HG02763 (cell line): ENCODE data around the gene NISCH.

Source experiments
- ATAC-seq: cut with Tn5 transposase; IDR thresholded peaks from one replicate; pipeline ENCODE4 v1.9.1; 2021; ENCODE audit warnings: mild to moderate bottlenecking, moderate library complexity; ENCODE audit not compliant: unreplicated experiment

Gene NISCH

DNA sequence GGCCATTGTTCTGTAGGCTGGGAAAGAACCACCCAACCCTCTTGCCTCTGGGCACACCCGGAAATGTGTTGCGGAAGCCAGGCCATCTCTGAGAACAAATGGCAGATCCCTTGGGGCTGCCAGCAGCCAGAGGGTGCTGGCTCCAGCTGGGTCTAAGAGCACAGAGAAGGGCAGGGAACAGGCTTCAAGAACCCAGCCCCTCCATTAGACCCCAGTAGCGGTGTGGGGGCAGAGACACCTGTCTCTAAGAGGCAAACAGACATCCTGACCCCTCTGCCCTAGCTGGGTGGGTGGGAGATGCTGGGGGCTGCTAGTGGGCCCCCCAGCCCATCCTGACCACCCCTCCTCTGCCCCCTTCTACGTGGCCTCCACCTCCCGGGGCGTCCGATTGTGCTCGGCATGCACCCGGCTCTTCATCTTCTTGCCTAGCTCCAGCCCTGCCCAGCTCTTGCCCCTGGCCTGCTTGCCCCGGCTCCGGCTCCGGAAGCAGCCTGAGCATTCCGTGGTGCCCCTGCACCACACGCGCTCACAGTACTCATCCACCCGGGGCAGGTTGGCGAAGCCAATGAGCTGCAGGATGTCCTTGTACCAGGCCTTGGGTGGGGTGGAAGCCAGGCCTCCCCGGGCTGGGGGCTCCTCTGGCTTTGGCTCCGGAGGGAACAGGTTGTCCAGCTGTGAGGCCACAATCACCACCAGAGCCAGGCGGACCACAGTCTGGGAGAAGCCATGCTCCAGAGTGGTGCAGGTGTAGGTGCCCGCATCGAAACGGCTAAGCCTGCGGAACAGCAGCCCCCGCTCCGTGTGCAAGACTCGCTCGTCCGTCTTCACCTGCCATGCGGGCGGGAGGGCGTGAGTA, 19.9 kb upstream of the NISCH start:
- ATAC-seq: no peak

DNA sequence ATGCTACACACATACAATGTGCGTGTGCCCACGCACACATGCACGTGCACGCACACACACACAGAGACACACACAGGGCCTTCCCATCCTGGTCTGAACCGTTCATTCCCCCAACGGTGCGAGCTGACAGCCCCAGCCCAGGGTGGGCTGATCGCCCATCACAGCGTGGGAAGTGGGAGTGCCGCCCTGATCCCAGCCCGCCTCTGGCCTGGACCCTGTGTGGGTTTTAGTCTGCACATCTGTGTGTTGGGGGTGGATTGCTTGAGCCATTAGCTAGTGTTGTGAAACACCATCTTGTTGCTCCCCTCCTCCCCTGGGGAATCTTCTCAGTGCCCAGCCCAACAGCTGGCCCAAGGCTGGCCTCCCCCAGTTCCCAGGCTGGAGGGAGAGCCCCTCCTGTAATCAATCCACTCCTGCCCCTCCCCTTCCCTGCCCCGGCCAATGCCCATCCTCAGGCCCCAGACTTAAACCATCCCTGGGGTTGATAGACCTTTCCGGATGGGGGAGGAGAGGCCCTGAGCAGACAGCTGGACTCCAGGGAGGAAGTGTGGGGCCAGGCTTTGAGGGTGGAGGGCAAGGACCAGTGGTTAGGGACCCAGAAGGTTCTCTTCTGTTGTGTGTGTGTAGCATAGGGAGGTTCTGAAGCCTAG, 18.8 kb upstream of the NISCH start:
- ATAC-seq: no peak

DNA sequence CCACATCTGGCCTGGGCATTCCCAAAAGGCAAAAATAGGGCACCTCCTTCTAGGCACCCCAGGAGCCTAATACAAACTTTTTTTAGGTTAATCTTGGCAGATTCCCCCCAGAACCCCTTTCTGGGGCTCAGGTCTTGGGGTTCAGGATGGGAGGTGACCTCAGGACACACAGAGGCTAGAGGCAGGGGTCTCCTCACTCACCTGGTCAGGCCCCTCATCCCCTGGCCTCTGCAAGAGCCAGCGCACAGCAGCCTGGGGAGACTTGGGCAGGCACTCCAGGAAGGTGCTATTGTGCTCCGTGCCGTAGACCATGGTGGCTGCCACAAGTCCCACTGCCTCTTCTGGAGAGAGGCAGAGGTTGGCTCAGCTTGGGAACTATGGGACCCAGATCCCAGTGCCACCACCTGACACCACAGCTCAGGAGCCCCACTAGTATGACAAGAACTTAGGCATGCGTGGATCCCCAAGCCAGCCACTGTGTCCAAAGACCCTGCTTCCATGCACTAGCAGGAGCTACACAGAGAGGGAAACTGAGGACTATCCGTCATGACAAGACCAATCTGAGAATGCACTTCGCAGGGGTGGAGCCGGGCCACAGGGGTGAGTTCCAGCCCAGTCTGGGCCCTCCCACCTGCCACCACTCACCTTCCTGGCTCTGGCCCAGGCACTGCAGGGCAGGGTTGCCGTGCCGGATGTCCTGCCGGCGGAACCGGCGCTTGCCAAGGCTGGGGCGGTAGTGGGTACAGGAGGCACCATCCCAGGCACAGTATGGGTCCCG, 17.9 kb upstream of the NISCH start:
- ATAC-seq: no peak

DNA sequence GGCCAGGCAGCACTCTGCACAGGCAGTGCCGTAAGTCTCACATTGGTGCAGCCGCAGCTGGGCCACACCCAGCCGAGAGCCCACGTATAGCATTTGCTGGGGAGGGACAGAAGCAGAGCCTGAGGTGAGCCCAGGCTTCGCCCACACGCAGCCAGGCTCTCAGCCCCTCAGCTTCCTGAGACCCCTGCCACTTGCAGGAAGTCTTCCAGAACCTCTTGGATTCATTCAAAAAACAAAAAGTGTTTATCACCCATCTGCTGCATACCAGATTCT, 17.4 kb upstream of the NISCH start:
- no peak for ATAC-seq

DNA sequence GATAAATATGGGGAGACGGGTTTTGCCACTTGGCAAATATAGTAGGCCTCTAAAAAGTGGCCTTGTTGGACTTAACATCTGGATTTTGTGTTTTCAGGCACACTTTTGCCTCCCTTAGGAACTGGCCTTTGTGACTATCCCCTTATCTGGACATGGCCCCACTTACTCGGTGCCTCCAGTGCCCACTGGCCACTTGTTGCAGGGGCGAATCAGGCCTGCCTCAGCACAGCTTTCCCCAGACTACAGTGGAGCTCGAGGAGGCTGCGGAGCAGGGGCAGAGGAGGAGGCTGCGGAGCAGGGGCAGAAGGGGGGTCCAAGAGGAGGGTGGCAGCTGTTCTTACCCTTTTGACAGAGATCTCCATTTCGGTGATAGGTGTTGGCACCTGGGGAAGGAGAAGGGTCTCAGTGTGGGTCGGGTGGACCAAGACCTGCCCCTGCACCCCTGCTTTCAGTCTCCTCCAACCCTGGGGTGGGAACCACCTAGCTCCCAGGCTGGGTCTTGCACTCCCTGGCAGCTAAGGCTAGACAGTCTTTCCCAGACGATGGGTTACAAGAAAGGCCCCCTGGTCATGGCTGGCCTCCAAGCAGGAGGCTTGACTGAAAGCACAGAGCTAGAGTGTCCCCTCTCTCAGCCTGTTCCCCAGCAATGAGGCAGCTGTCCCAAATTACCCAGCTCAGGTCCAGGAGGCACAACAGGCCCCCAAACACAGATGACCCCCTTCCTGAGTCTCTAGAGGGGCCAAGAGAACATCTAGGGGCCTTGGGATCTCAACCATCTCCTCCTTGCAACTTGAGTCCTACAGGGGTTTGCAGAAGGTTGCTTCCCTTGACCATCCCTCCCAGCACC, 16.6 kb upstream of the NISCH start:
- no peak for ATAC-seq

DNA sequence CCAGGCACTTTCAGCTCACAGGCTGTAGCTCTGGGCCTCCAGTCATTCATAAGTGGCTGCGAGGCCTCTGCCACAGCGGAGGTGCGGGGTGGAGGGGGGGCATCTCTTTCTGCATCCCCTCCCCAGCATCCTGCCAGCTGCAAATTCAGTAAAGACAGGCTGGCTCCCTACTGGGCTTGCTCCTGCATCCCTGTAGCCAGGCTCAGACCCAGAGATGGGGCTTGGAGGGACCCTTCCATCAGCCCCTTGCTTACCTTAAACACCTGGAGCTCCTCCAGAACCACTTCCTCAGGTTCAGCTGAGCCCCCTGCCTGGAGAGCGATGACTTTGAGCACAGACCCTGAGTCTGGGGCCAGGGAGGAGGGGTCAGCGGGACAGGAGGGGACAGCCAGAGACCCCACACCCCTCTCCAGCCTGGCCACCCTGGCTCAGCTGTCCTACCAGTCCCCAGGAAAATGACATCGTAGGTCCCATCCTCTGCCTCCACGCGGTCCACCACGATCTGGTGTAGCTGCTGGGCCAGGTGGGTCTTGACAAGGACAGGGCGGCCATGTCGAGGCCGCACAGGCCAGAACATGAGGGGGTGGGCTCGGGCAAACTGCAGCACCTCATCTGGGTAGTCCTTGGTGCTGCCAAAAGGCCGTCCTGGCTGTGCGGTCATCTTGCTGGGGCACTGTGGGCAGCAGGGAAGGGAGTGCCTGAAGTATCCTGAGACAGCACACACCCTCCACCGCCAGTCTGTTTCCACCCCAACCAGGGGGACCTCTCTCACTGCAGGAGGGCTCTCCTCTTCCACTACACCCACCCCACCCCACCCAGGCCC, 15.8 kb upstream of the NISCH start:
- no peak for ATAC-seq

DNA sequence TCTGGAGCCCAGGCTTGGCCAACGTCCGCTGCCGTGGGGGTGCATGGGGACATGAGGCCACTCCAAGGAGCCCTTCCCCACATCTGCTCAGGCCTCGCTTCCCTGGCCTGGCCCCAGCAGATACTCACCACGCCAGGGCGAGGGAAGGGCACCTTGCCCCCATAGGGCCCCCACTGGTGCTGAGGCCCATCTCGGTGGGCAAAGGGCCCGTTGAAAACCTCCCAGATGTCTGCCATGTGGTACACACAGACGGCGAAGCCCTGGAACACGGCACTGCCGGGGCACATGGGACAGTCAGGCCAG, 15.2 kb upstream of the NISCH start:
- no peak for ATAC-seq

DNA sequence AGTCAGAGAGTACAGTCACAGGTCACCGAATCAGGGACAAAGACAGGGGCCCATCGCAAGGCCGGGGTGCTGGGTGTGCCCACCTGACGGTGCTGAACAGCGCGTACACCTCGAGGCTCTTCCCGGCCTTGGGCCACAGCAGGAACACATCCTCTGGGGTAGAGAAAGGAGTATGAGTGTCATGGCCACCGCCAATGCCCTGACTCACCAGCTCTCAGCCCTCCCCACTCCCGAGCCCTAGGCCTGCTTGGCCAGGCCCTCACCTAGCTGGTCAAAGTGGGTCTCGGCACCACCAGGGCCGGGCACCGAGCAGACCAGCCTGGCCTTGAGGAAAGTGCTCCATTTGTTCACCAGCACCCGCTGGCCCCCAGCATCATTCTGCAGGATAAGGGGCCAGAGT, 14.7 kb upstream of the NISCH start:
- no peak for ATAC-seq

DNA sequence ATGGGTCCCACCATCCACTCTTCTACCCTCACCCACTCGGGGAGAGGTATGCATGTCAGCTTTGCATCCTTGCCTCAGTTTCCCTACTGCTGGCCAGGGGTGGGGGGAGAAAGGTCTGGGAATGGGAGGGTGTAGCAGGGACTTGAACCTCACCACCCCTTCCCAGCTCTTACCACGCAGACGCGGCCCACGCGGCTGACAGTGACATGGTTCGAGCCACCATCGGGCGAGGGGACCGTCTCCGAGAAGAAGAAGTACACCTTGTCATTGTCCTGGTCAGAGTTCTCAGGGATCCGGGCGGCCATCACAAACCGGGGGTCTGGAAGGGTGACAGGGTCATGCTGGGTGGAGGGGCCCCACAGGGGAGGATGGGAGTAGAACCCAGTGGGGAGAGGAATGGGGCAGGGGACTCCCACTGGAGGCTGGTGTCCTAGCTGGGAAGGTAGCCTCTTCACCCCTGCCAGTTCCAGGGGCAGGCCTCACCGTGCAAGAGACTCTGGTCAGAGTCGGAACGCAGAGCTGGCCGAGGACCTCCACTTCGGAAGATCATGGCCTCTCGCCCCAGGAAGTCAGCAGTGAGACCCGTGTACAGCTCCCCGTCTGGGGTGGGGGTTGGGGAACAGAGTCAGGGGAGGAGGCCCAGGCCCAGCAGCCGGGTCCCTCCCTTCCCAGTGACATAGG, 14.2 kb upstream of the NISCH start:
- no peak for ATAC-seq

DNA sequence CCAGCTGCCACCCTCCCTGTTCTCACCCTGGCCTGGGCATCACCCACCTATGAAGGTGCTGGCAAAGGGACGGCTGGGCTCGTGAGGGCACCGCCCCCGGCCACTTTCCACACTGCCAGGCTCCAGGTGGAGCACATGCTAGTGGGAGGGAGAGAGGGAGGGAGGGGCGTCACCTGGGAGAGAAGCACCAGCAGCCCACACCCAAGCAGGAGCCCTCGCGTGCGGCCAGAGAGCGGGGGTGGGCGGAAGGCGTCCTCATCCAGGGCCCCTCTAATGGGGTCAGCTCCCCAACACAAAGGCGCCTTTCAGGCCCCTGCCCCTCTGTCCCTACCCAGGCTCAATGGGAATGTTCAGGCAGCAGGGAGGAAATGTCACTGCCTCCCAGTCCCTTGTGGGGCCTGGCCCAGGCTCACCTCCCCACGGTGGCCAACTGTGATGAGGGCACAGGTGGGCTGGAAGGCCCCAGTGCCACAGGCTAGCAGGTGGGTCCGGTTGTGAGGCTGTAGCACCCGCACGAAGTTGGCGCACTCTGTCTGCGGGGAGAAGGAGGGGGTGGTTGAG, 13.6 kb upstream of the NISCH start:
- ATAC-seq: no peak

DNA sequence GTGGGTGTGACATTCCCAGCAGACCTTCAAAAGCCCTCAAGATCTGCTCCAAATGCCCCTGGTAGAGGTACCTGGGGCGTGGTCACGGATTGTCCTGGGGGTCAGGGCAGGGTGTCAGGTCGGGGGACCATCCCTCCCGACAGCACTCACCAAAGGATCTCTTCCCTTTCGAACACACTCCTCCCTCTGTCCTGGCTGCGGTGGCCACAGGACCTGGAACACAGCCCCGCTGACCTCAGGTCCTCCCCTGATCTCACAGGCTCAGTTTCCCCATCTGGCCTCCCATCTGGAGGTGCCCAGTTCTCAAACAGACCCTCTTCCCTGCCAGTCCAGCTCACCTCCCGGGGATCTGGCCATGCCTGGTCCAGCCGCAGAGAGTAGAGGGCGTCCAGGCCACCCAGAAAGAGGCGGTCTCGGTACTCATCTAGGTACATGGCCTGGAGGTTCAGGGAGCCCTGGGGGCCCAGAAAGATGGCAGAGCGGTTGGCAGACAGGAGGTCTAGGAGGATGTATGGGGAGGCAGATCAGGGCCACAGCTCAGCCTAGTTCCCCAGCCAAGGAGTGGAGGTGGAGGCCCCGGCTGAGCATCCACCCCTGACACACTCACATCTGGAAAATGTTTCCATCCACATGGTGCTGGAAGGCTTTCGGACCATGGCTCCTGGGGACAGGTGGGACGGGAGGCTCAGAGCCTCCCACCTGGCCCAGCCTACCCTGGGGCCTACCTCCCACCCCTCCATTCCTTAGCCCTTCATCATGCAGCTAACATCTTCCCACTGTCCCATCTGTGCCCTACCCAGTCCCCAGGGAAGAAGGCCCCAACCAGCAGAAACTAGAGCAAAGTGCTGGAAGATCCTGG, 12.8 kb upstream of the NISCH start:
- ATAC-seq: no peak

DNA sequence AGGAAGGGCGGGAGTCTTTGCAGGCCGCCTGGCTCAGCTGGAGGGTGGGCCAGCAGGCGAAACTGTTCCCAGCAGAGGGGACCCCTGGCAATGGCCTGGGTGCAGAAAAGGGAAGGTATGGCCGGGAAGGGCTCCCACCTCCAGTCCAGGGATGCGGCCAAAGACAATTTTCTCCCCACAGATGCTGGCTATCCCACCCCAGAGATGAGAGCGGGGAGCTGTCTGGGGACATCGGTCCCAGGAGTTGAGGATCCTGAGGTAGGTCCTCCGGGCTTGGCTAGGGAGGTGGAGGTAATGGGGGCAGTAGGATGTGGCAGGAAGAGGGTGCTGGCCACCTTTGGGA, 12.2 kb upstream of the NISCH start:
- ATAC-seq: no peak

DNA sequence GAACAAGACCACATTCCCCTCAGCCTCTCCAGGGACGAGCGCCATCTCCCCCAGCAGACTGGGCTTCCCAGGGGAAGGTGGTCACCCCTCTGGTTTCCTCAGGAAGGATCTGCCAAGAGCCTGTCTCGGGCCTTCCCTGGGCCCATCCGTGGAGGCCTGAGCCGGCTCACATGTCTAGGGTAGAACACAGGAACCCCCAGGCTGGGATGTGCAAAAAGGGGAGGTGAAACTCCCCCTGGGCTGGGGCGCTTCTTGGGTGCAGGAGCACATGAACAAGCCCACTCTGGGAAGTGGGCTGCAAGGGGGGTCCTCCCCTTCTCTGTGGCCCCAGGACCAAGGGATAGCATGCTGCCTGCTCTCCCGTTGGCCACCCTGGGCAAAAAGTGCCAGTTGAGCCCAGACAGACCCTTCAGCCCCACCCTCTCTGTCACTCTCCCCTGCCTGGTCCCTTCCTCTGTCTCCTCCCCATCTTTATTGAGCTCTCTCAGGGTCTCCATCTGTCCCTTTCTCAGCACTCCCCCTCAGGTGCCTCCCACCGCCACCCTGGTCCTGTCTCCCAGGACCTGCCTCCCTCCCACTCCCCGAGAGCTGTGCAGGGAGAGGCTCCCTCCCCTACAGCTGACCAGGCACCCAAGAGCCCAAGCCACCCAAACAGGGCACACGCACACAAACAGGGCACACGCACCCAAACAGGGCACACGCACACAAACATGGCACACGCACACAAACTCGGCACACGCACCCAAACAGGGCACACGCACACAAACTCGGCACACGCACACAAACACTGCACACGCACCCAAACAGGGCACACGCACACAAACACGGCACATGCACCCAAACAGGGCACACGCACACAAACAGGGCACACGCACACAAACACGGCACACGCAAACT, 11.4 kb upstream of the NISCH start:
- ATAC-seq: no peak

DNA sequence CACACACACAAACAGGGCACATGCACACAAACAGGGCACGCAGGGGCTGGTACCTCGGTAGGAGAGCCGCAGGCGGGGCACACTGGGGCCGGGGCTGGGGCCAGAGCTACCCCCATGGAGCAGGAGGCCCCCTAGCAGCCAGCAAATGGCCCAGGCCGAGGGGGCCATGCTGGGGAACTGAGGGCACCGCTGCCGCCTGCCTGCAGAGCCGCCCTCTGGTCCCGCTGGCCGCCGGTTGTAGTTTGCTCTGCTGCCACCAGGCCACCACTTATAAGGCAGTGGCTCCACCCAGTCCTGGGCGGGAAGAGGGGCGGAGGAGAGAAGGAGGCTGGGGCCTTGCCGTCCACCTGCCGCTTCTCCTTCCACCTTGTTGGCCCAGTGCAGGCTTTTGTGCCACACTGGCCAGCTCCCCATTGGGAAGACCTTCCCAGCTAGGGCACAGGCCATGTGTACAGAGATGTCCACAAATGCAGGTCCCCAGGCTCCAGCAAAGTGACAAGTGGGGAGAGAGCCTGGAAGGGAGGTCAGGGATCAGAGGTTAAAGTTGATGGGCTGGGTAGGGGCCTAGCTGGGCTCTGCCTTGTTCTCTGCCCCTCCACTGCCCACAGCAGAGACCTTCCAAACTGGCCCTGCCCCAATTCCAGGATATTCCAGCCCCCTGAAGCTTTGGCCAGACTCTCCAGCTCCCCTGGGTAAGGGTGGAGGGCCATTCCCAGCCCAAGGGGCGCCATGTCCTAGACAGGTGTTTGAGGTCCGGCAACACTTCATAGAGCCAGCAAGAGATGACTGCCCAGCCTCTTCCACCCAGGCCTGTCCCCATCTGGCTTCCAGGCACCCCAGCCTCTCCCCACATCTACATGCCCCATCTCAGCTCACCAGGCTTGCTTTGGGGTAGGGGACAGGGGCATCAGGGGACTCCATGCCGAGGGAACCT, 10.3 kb upstream of the NISCH start, which contains the start of gene SEMA3G:
Gene SEMA3G, minus strand, starts transcription at position 244 of the 934 bp plus-strand sequence. Its CDS starts 76 bp downstream, at position 168.
- ATAC-seq: no peak

DNA sequence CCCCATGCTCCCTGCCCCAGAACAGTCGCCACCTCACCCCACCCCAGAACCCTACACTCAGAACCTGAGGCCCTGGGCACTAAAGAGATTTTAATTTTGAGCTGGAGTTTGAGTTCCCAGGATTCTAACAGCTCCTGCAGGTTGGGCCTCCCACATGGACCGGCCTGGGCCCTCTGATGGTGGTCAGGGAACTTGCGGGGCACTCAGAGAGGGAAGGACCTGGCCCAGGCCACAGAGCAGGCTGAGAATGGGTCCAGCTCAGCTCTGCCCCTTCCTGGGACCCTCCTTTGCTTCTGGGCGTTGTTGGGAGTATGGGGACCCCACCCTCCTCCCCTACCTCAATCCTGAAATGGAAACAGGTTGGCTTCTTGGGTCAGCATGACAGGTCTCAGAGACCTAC, 9.4 kb upstream of the NISCH start:
- no peak for ATAC-seq
